HG03103 (cell line): Measurements from ENCODE around the gene WDR75.
"Not testable (repeated sequence)": the region's sequence is repeated elsewhere in the genome, so short reads cannot be mapped to it uniquely, and the experiment has no call there.

Source experiments
- ATAC-seq: cut with Tn5 transposase; IDR thresholded peaks from one replicate; pipeline ENCODE4 v1.9.1; 2021; ENCODE audit warnings: low read depth; ENCODE audit not compliant: unreplicated experiment

Gene WDR75

DNA sequence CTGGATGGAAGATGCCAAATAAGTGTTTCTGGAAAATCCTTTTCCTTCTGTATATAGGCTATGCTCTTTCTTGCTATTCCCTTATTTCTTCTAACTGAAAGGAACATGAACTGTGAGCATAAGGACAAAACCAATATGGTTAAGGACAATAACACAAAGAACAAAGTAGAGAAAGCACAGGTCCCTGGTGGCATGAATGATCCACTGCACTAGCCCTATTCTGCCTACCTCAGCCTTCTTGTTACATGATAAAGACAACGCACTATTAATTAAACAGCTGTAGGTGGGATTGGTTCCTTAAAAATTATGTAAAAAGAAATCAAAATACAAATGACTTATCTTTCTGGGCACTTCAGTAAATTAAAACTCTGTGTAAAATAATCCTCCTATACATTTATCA, 1.9 kb upstream of the WDR75 start:
- ATAC-seq: no peak

DNA sequence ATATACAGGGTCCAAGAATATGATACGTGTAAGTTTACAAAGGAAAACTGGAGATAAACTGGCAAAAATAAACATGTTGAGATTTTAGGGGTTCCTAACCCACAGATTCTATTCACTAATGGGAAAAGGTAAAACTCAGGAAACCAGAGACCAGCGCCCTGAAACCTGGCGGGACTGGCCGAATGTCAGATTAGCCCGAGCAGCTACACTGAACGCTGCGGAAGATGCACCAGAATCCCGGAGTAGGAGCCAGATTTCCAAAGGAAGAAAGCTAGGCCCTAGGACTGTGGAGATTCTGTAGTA, 679 bp upstream of the WDR75 start:
- ATAC-seq: peak; percentile 29

DNA sequence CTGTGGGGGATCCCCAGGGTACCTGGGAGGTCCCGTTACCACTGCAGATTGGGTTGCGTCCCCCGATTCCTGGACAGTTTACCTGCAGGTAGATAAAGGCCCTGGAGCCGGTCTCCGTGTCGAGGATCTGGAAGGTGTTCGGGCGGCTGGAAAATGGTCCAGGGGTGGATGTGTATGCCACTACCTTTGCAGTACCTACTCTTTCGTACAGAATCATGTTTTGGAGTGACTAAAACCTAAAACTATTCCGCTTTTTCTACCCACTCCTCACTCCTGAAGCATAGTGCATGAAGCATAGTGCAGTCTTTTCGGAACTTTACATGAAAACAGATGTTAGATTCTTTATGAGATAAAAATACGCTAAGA, 418 bp downstream of the WDR75 start:
- ATAC-seq: no peak

DNA sequence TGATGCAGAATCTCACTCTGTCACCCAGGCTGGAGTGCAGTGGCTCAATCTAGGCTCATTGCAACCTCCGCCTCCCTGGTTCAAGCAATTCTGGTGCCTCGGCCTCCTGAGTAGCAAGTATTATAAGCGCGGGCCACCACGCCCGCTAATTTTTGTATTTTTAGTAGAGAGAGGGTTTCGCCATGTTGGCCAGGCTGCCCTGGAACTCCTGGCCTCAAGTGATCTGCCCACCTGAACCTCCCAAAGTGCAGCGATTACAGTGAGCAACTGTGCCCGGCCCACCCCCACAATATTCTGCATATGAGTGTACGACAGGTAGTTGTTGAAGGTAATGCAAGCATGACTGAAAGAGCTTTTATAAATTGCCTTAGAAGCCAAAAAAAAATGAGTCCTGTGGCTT, 1.2 kb downstream of the WDR75 start:
- no peak for ATAC-seq

DNA sequence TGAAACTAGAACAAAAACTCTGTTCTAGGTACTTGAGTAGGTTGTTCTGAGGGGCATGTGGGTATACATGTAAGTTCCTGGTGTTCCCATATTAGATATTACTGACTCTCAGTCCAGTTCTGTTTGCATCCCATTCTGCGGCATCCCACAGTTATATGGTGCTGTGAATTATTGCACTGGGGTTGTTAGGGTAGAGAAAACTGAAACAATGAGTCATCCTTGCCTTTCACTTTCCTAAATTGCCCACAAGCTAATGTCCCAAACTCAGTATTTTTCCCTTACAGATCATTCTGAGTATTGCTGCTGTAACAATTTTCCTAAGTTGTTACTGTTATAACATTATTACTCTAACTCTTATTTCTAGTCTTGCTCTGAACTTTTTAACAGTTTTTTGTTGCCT, 3.0 kb downstream of the WDR75 start:
- peak; percentile 23 for ATAC-seq

DNA sequence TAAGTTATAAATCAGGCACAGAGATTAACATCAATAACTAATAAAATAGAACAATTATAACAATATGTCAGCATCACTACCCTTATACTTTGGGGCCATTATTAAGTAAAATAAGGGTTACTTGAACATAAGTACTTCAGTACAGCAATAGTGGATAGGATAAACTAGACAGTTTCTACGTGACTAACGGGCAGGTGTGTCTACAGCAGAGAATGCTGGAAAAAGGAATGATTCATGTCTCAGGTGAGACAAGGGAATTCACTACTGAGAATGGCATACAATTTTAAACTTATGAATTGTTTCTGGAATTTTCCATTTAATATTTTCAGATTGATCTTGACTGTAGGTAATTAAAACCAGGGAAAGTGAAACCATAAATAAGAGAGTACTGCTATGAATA, 5.5 kb downstream of the WDR75 start:
- no peak for ATAC-seq

DNA sequence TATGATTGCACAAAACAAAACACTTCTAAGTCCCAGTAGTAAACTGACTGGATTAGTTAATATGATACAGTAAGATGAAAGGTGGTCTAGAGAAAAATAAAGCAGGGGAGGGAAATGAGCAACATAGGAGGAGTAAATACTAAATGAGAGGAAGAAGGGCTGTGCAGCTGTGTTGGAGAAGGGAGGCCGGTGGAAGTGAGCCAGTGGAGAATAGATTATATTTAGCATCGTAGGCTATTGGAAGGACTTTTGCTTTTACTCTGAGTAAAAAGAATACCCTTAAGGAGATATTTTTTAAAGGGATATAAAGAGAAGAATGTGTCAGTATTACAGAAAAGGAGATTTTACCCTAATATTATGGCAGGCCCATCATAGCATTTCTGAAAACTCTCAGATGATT, 12.7 kb downstream of the WDR75 start:
- ATAC-seq: no peak

DNA sequence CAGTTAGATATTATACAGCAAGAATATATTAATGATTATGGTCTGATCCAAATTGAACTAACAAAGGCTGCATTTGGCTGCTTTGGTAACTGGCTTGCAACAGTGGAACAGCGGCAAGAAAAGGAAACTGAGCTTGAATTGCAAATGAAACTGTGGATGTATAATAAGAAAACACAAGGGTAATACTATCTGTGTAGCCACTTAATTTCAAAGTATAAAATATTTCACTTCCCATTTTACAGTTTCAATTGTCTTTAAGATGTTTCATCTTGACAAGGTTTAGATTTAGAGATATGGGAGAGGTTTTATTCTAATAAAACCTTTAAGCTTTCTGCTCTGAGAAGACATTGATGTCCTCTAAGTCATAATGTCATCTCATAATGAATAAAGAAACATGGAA, 23.8 kb downstream of the WDR75 start:
- no peak for ATAC-seq

DNA sequence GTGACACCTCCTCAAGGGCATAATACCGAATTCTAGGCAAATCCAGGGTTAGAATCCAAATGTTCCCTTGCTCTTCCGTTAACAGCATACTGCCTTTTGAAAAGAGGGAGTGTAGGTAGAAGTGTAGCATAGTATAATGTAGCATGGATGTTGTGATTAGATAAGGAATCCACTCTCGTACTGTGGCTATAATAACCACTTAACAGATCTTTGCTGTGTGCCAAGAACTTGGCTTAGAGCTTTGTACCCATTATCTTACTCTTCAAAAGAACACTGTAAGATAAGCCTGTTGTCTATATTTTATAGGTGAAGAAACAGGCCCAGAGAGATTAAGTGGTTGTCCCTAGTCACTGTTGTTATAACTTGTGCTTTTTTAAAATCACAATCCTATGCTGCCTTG, 24.2 kb downstream of the WDR75 start:
- ATAC-seq: no peak

DNA sequence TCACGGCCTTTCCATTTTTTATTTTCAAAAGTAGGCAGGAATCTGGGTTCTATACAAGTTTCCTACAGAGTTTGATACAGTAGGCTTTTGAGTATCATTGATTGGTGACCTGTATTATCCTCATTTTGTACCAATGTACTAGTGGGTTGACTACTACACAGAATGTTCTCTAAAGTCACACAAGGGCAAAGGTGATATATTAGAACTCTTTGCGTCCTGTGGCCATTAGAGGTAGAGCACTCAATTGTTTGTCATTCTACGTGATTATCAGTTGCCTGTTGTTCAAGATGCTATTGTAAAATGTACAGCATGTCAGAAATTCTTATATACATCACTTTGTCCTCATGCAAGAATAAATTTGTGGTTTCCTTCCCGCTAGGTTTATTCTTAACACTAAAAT, 24.8 kb downstream of the WDR75 start:
- ATAC-seq: no peak

DNA sequence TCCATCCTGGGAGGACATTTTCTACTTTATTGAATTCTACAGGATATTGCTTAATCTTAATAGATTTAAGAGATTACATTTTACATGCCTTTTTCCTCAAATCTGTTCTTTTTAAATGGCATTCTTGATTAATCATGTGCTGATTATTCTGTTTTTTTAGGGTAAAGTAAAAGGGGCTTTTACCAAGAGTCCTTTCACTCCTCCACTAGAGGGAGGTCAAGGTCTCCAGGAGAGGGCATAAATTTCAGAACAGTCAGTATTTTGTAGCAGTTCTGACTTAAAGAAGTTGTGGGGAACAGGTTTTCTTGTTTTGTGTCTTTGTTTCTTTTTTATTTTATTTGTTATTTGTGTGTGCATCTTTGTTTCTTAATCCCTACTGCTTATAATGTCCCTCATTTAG, 25.4 kb downstream of the WDR75 start:
- ATAC-seq: no peak

DNA sequence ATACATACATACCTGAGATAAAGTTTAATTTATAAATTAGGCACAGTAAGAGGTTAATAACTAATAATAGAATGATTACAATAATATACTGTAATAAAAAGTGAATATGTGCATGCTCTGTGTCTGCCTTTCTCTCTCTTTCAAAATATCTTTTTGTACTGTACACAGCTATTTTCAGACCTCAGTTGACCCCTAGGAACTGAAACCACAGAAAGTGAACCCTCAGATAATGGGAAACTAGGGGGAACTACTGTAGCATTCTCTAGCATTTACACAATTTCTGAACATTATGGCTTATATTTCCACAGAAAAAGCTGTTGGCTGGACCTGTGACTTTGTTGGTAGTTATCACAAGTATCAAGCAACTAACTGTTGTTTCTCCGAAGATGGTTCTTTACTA, 25.9 kb downstream of the WDR75 start:
- no peak for ATAC-seq

DNA sequence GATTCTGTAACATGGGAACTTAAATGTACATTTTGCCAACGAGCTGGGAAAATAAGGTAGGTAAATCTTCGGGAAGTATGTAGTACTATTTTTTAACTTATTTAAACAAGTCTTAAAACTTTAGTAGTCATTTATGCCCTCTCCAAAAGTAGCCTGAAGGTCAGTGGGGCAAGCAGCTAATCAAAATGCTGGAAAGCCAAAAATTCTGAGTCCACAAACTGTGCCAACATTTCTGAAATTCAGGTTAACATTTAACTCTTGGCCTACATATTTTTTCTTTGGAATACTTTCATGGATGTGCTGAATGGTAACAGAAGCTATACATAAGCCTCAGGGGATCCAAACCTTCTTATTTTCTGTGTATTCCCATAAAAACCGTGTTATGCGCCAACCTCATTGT, 26.3 kb downstream of the WDR75 start:
- no peak for ATAC-seq

DNA sequence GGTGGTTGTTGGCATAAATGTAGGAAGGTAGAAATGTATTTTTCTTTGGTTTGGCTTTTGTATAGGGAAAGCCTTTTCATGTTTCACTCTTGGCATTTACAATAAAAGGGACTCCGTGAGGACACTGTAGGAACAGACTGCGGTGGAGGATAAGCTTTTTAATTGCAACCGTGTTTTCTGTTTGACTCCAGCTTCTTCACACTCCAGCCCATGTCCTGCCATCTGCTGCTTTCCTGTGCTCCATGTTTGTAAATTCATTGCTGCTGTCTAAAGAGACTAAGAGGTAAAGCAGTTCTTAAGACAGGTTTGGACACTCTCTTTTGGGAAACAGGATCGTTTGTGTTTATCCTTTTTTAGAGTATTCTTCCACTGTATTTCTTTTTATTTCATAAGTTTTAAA, 33.3 kb downstream of the WDR75 start:
- ATAC-seq: no peak

DNA sequence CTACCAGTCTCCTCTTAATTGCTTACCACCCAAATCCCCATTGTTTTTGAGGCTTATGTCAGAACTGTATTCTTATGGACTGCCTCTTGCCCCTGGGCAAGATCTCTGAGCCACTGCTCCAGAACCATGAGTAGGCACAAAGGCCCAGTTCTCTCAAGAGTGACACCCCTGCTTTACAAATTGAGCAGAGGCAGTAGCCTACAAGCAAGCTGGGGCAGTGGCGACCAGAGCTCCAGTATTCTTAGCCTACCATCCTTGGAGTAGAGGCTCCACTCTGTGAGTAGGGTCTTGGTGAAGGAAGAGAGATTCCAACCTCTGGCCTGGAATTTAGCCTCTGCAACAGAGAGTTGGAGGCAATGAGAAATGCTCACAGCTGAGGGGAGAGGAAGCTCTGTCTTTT, 36.5 kb downstream of the WDR75 start:
- no peak for ATAC-seq

DNA sequence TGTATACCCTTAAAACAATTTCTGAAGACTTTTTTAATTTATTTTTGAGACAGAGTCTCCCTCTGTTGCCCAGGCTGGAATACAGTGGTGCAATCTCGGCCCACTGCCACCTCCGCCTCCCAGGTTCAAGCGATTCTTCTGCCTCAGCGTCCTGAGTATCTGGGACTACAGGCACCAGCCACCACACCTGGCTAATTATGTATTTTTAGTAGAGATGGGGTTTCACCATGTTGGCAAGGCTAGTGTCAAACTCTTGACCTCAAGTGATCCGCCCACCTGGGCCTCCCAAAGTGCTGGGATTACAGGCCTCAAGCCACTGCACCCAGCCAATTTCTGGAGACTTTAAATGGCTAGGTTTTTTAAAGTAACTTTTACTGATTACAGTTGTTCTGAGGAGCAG, 37.0 kb downstream of the WDR75 start:
- not testable (repeated sequence) for ATAC-seq

DNA sequence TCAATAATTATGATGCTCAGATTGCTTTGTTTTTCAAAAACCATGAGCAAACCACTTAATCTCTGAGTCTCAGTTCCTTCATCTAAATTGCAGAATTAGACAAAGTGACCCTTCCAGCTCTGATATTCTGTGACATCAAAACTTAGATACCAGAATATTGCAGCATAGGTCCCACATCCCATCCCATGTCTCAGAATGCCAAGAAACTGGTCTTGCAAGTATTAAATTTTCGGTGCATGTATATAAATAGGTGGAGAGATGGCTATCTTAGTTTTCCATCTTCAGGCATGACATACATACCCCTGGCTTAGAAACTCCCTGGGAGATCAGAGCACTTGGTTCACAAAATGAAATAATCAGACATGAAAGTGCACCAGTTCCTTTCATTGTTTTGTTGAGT, 39.8 kb downstream of the WDR75 start:
- ATAC-seq: no peak

DNA sequence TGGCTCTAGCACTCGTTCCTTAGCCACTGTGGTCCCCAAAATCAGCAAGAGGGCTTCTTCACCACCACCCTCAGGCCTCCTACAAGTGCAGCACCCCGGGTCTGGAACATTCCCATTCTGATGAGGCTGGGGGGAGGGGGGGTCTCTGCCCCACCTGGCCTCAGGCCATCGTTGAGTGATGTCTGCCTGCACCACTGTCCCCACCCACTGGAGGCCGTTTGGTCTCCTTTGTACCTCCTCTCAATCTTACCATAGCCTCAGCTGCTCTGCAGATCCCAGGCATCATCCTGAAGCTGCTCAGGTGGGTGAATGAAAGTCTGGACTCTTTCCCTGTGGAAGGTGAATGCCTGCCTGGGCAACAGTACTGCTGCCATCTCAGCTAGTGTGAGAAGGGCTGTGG, 42.3 kb downstream of the WDR75 start:
- no peak for ATAC-seq

DNA sequence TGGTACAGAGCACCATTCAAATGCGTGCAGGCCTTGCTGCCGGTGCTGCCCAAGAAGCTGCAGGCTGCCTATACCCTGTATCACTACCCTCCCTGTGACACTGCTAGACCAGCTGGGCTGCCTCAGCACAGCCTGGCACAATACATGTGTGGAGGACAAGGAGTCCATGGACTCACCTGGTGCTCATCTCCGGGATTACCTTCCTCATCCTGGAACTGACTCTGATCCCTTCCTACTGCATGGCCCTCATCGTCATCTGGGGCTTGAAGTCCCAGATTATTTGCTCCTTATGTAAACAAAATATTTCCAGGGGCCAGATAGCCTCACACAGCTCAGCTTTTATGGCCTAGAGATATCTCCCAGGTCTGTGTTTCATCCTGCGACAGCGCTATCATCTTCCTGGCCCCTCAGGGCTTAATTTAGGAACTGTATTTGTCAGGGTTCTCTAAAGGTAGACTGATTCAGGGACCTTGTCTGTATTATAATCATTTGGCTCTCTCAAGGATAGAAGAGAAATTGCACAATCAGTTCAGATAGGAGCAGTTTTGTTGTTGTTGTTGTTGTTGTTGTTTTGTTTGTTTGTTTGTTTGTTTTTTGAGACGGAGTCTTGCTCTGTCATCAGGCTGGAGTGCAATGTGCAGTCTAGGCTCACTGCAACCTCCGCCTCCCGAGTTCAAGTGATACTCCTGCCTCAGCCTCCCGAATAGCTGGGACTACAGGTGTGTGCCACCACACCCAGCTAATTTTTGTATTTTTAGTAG, 42.9 kb downstream of the WDR75 start:
- ATAC-seq: no peak

DNA sequence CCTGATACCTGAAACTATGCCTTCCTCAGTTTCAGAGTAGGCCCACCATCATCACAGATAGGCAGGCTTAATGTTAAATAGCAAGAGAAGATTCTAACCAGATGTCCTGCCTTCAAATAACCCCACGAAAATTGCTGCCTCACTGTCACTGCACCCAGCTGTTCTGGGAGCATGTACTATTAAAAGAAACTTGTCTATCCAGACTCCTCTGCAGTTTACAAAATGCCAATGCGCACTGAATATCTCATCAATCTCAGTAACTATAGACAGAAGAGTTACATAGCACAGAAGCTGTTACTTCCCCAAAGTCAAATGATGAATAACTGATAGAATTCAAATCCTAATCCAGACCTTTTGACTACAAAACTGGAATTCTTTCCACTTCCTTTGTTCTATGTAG, 43.9 kb downstream of the WDR75 start:
- no peak for ATAC-seq

DNA sequence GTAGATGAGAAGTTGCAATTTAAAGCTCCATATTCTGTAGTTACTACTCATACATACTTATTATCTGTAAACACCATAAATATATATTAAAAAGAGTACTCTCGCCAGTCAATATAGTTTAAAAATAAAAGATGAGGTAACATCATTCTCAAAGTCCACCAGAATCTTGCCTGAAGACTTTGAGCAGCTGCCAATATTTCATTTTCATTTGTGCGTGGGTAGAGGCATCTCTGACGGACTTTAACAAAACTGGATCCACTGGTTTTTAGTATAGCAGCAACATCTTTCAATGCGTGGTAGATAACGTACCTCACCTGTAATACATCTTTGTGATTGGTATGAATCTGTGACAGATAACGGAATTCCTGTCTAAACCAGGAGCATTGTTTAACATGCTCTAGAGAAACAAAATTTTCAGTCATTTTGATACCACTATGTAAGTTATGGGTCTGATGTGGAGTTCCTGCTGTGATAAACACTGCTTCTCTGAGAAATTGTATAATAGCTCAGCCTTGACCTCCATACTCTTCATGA, 45.0 kb downstream of the WDR75 start:
- no peak for ATAC-seq

DNA sequence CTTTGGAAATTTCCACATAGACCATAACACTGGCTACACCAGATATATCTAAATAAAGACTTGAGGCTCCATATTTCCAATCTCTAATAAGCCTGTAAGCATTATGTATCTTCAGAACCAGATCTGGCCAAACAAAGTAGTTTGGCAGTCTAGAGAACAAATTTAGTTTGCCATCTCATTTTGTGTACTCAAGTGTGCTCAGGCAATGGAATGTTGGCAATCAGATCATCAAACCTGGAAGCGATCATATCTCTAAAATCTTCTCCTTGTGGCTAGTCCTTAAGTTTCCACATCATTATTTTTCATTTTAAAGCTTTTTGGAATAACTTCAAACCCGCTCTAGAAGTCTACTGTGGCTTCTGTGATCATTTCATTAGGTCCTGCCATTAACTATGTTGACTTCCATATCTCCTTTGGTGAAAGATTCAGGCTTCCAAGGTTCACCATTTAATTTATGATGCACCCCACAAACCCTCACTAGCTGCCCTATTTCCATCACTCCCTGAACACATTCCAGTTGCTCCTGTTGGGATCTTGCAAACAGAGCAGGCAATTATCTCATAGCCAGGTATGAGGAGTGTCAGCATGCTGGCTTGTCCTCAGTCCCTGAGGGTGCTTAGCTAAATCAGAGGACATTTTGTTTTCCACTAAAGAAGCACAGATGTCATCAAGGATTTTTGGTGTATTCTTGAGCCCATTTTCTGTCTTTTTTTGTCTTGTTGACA, 46.2 kb downstream of the WDR75 start:
- ATAC-seq: no peak

DNA sequence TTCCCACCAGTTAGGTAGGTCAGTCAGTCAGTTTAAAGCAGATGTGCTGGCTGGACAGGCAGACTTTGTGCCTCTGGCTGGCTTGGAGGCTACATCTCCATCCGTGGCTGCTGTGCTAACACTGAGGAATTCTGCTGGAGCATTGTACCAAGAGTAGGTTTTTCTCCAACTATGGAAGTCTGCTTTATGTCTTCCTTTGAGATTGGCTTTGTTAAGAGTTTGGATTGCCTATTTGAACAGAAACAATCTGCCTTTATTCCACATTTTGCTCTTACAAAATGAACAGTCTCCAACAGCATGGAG, 46.7 kb downstream of the WDR75 start:
- ATAC-seq: no peak
